CMK (cell line): ENCODE measurements around the gene GPR146.
"Not testable (repeated sequence)": the region's sequence is repeated elsewhere in the genome, so short reads cannot be mapped to it uniquely, and the experiment has no call there.

Experiments used
- DNase-seq: peaks from one replicate; pipeline ENCODE4 v3.0.0-alpha.2; 2010; ENCODE audit warnings: low read depth

The GPR146 gene

DNA sequence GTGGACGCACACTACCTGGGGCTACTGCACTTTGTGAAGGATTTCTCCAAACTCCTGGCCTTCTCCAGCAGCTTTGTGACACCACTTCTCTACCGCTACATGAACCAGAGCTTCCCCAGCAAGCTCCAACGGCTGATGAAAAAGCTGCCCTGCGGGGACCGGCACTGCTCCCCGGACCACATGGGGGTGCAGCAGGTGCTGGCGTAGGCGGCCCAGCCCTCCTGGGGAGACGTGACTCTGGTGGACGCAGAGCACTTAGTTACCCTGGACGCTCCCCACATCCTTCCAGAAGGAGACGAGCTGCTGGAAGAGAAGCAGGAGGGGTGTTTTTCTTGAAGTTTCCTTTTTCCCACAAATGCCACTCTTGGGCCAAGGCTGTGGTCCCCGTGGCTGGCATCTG, 14.0 kb downstream of the GPR146 start:
- DNase-seq = no peak

GRCh38 chr7:1058821-1059199, 14.5 kb downstream of the GPR146 start:
- no peak for DNase-seq

DNA sequence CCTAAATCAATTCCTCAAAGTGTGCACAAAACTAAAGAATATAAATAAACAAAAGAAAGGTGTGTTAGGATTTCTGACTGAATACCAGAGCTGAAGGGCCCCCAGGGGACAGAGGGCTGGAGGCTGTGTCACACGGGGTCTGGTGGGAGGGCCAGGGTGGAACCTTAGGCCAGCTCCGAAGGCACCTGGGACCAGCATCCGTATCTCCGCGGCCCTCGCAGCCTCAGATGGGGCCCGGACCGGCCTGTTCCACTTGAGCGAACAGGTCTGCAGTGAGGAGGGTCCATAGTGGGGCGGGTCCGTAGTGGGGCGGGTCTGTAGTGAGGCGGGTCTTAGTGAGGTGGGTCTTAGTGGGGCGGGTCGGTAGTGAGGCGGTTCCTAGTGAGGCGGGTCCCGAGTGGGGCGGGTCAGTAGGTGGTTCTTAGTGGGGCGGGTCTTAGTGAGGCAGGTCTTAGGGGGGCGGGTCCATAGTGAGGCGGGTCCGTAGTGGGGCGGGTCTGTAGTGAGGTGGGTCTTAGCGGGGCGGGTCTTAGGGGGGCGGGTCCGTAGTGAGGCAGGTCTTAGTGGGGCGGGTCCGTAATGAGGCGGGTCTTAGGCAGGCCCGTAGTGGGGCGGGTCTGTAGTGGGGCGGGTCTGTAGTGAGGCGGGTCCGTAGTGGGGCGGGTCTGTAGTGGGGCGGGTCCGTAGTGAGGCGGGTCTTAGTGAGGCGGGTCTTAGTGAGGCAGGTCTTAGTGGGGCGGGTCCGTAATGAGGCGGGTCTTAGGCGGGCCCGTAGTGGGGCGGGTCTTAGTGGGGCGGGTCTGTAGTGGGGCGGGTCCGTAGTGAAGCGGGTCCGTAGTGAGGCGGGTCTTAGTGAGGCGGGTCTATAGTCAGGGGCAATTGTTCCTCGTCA, 15.1 kb downstream of the GPR146 start:
- no peak for DNase-seq

GRCh38 chr7:1060315-1061072, 16.1 kb downstream of the GPR146 start:
- DNase-seq = no peak

DNA sequence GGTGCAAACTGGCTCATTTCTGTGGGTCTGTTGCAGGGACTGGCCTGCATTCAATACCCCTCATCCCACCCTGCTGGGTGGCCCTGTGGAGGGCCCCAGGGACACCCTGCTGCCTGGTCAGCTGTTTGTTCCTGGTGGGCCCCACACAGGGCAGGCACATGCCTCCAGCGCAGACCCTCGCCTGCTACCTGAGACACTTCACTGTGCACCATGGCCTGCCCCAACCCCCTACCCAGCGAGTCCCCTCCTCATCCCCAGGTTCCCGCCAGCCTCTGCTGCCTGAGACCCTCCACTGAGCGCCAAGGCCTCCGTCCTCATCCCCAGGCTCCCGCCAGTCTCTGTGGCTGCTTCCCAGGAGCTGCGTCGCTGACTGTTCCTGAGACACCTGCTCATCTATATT, 16.8 kb downstream of the GPR146 start:
- no peak for DNase-seq

GRCh38 chr7:1062296-1063294, 18.2 kb downstream of the GPR146 start:
- DNase-seq = no peak

GRCh38 chr7:1063361-1063760, 19.0 kb downstream of the GPR146 start:
- no peak for DNase-seq

DNA sequence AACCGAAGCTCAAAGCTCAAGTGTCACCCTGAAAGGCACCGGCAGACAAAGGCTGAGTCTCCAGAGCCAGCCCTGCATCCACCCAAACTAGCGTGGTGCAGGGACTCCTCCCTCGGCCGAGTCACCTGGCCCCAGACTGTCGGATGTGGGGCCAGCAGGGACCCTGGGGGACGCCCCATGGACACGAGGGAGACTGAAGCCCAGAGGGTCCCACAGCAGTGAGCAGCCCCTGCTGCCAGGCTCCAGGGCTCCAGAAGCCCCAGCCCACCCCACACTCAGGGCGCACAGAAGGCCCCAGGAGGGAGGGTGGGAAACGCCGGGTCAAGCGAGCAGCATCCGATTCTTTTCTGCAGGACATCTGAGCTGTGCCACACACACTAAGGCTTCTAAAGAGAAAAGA, 20.2 kb downstream of the GPR146 start:
- DNase-seq = no peak

GRCh38 chr7:1065263-1065584, 20.9 kb downstream of the GPR146 start:
- no peak for DNase-seq

GRCh38 chr7:1065585-1066241, 21.4 kb downstream of the GPR146 start:
- no peak for DNase-seq

DNA sequence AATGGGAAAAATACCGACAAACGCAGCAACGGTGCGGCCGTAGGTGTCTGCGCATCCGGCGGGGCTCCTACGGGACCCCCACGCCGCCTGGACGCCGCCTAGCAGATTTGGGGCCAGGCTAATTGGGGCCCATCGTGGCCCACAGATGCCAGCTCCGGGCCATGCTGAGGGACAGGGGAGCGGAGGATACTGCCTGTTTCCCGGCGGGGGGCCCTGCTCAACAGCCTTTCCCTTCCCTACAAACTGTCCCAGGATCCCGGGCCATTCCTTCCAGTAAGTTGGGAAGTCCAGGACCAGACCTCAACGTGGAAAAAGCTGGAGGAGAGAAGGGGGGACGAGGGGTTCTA, 21.9 kb downstream of the GPR146 start:
- no peak for DNase-seq

- DNase-seq = no peak
These were observed 23.7 kb downstream of the GPR146 start for GRCh38 chr7:1068013-1068412.

GRCh38 chr7:1068619-1069018, 24.3 kb downstream of the GPR146 start:
- no peak for DNase-seq

GRCh38 chr7:1070544-1071011, 26.2 kb downstream of the GPR146 start:
- DNase-seq = no peak

DNA sequence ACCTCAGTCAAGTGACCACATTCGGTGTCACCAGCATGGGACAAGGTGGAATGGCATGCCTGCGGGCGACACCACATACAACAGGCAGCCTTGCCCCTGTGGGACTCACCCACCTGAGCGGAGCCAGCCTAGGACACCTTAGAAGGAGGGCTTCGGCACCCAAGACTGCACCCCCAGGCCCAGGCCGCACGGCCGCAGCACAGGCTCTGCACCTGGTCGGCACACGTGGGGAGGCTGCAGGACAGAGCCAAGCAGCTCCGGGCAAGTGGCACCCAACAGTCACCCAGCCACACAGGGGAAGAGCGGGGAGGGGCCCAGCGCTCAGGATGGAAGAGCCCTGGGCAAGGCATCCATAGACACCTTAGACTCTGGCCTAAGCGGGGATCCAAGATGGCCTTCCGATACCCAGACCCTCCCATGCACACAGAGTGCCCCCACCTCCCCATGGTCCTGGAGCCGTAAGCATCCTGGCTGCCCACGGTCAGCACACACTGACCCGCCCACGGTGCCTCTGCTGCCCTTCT, 27.4 kb downstream of the GPR146 start:
- no peak for DNase-seq

DNA sequence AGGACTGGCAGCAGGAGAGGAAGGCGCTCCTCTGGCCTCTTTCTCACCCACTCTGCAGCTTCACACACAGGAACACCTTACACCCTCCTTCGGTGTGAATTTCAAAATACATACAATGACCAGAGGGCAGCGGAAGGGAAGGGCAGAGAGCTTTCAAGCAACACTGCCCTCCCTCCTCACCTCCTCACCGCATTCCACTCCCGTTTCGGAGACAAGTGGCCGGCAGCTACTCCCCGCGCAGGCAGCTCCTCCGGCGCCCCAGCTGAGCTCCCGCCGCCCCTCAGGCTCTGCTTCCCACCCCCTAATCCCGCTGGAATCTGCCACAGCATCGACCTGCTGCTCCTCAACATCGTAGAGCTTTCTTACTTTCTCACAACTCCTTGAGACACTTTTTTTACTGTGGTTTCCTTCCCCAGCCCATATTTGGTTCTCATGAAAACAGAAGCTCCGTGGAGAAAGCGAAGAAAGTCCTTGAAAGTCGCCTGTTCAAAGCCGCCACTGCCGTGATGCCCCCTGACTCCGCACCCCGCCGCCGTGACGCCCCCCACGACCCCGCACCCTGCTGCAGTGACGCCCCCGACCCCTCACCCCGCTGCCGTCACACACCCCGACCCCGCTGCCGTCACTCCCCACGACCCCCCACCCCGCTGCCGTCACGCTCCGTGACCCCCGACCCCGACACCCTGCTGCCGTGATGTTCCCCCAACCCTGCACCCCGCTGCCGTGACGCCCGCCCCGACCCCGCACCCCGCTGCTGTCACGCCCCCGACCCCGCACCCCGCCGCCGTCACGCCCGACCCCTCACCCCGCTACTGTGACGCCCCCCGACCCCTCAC, 29.0 kb downstream of the GPR146 start:
- no peak for DNase-seq

DNA sequence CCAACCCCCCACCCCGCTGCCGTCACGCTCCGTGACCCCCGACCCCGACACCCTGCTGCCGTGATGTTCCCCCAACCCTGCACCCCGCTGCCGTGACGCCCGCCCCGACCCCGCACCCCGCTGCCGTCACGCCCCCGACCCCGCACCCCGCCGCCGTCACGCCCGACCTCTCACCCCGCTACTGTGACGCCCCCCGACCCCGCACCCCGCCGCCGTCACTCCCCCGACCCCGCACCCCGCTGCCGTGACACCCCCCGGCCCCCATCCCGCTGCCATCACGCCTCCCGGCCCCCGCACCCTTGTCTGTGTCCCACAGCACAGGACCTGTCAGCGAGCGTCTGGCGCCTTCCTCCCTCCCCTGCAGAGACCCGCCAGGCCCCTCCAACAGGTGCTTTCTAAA, 29.7 kb downstream of the GPR146 start:
- not testable (repeated sequence) for DNase-seq

- DNase-seq = no peak
These were observed 30.5 kb downstream of the GPR146 start for GRCh38 chr7:1074593-1075431.

- no peak for DNase-seq
These were observed 32.1 kb downstream of the GPR146 start for GRCh38 chr7:1076184-1077072.
